Cardiac muscle cell (in vitro differentiated cells and primary cell): ENCODE data around the gene FALEC. TPM values are rescaled to one million over a fixed set of nuclear protein-coding genes. Genes with fewer than 3 reads are reported as not detected.
A peak's percentile ranks its signal among the peaks of the same experiment; 100 is the strongest.
"Not testable (repeated sequence)": the region's sequence is repeated elsewhere in the genome, so short reads cannot be mapped to it uniquely, and the experiment has no call there.

Experiments used
- DNase-seq, 2 donors: peaks; one replicate each; pipeline versions ENCODE4 v3.0.0 to v3.0.0-alpha.2; 2010 to 2017; ENCODE audit warnings: low read depth in 1 of 2, low spot score in 1 of 2
- H3K27ac ChIP-seq: fragments of 200-600 bp; sonication (generic); 2 replicates; pipeline ENCODE4 v1.5.1; 2016
- H3K27me3 ChIP-seq: fragments of 200-600 bp; sonication (generic); 2 replicates; pipeline ENCODE4 v1.6.0; 2016; ENCODE audit warnings: control low read depth
- H3K36me3 ChIP-seq: fragments of 200-600 bp; sonication (generic); 2 replicates; pipeline ENCODE4 v1.5.1; 2016; ENCODE audit warnings: control low read depth
- H3K4me1 ChIP-seq: fragments of 200-600 bp; sonication (generic); 2 replicates; pipeline ENCODE4 v1.8.1; 2017; ENCODE audit warnings: low read depth, mild to moderate bottlenecking, mixed run types
- H3K4me3 ChIP-seq: fragments of 200-600 bp; sonication (generic); 2 replicates; pipeline ENCODE4 v1.5.1; 2016; ENCODE audit warnings: mild to moderate bottlenecking
- H3K9me3 ChIP-seq: fragments of 200-600 bp; sonication (generic); 2 replicates; pipeline ENCODE4 v1.5.1; 2017; ENCODE audit warnings: low read depth, mild to moderate bottlenecking, control low read depth
- polyA plus RNA-seq: library from polyadenylated mRNA; unstranded; fragments of >200 nt; fragmentation: Nextera tagmentation; extraction: Ambion mirVana; gene quantifications from 2 replicates; pipeline ENCODE4 v1.2.1, GENCODE V29; 2016
- total RNA-seq: library from RNA; depleted of rRNA; stranded (reverse); fragments of >200 nt; gene quantifications from 2 replicates; pipeline ENCODE4 v1.2.3, GENCODE V29; 2016
- TF ChIP-seq, protein P1 (sequence below): IDR thresholded peaks from 2 replicates; pipeline ENCODE4 v1.5.1; 2012; ENCODE audit warnings: low read depth, mild to moderate bottlenecking, low read length

The FALEC gene
- total and polyA plus RNA-seq, 2 experiments from 2014 or later: 3.9 to 4.7 TPM

DNA sequence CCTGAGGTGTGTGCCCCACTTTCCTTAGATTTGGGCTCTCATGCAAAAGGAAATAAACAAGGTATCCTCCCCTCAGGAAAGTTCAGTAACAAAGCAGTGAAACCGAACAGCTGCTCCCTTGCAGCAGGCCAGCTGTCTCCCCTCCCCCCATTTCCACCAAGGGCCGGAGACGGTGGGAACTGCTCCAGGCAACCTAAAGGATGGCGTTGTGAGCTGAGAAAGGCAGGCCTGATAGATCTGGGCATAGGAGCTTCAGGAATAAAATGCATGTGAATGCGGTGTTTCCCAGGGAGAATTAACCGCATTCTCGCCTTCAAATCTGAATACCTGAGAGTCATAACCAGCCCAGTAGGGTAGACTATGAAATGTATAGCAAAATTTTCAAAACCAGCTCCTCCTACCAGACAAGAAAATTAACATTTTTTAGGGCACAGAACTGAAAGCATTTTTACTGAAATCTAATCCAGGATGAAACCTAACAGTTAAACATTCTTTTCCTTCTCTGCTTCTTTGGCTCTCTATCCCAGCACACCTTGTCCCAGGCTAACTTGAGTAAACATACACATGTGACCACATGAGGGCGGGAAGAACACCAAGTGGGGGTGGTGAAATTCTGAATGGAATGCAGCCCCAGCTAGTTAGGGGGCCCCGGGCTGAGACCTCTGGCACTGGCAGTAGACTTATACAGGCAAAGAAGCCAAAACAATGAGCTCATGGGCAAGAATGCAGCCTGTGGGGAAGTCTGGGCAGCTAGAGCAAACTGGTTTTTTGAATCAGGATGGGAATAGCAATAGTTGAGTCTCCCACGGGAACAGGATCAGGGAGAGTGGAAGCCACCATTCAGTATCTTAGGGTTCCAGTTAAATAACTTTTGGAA lies 52.4 kb downstream of the FALEC start:
- Histone ChIP-seq H3K36me3 (peaks cover 2% of the 10 kb centered on the region), H3K27me3 (no peaks in the 10 kb centered on the region), H3K4me3 (peak overlapping the region; percentile 4), H3K4me1 (peaks cover 39% of the 10 kb centered on the region), H3K27ac (peak overlapping the region; percentile 95), H3K9me3 (no peaks in the 10 kb centered on the region)
- TF ChIP-seq, protein P1, sequence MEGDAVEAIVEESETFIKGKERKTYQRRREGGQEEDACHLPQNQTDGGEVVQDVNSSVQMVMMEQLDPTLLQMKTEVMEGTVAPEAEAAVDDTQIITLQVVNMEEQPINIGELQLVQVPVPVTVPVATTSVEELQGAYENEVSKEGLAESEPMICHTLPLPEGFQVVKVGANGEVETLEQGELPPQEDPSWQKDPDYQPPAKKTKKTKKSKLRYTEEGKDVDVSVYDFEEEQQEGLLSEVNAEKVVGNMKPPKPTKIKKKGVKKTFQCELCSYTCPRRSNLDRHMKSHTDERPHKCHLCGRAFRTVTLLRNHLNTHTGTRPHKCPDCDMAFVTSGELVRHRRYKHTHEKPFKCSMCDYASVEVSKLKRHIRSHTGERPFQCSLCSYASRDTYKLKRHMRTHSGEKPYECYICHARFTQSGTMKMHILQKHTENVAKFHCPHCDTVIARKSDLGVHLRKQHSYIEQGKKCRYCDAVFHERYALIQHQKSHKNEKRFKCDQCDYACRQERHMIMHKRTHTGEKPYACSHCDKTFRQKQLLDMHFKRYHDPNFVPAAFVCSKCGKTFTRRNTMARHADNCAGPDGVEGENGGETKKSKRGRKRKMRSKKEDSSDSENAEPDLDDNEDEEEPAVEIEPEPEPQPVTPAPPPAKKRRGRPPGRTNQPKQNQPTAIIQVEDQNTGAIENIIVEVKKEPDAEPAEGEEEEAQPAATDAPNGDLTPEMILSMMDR: no peak
- DNase-seq: peak; percentile 82 to 98

DNA sequence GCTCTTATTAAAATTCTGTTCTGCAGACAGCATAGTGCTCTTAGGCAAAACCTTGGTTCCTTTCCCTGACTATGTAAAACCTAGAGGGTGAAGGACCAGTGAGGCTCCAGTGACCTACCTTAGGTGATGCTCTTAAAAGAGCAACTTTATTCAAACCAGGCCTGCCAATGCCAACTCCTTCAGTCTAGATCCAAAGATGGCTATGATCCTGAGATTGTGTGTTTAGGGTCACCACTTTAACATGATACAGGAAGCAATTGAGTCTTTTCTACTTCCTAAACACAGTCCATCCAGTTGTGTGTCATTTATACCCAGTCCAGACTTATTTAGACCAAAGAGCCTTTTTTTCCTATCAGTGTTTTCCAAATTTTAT lies 53.0 kb downstream of the FALEC start:
- peaks cover 33% of the 10 kb centered on the region for H3K4me1 ChIP-seq
- TF ChIP-seq, protein P1: no peak
- H3K4me3 ChIP-seq: no peak overlapping the region
- H3K36me3 ChIP-seq: peaks cover 8% of the 10 kb centered on the region
- H3K9me3 ChIP-seq: no peaks in the 10 kb centered on the region
- no peak for DNase-seq
- H3K27me3 ChIP-seq: no peaks in the 10 kb centered on the region
- H3K27ac ChIP-seq: peak overlapping the region; percentile 95

DNA sequence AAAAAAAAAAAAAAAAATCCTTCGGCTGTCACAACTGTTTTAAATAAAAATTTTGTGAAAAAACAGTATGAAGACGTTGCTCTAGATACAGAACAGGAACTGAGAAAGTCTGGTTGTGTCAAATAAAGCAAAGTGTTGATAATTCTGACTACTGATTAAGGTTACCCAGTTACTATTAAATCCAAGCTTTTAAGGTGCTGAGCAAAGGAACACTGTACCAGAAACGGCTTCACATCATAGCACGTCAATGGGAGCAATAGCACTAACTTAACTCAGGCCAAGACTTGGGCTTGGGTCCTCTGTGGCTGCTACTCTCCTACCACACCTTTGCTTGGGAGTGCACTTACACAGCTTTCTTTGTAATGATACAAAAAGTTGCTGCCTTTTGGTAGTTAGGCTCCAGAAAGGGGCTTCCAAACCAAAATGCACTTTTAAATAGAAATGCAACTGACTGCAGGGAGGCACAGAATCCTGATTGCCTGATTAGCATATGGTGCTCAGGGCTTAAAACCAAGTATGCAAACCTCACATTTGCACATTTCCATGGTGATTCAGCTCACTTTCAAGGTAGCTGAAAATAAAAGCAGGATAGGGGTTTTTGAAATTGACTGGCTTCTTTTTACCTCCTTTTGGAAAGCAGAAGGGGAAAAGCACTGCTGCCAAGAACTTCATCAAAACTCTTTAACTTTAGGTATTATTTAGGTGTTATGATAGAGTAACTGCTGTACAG lies 57.5 kb downstream of the FALEC start:
- Histone ChIP-seq H3K27ac (peak overlapping the region; percentile 44), H3K9me3 (no peaks in the 10 kb centered on the region), H3K4me1 (peaks cover 40% of the 10 kb centered on the region), H3K36me3 (peaks cover 39% of the 10 kb centered on the region), H3K27me3 (no peaks in the 10 kb centered on the region), H3K4me3 (no peak overlapping the region)
- TF ChIP-seq, protein P1: no peak
- DNase-seq: peak in 1 of 2 donors; percentile 49

DNA sequence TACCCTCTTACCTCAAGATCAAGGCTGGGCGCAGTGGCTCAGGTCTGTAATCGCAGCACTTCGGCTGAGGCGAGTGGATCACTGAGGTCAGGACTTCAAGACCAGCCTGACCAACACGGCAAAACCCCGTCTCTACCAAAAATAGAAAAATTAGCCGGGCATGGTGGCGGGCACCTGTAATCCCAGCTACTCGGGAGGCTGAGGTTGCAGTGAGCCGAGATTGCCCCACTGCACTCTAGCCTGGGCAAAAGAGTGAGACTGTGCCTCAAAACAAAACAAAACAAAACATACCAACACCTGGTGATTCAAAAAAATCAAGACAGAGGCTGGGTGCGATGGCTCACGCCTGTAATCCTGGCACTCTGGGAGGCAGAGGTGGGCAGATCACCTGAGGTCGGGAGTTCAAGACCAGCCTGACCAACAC lies 58.1 kb downstream of the FALEC start:
- not testable (repeated sequence) for H3K4me3 ChIP-seq, H3K27me3 ChIP-seq, H3K9me3 ChIP-seq
- Histone ChIP-seq H3K4me1 (peaks cover 35% of the 10 kb centered on the region), H3K36me3 (peaks cover 39% of the 10 kb centered on the region), H3K27ac (peak overlapping the region; percentile 44)
- DNase-seq: peak in 1 of 2 donors; percentile 38

DNA sequence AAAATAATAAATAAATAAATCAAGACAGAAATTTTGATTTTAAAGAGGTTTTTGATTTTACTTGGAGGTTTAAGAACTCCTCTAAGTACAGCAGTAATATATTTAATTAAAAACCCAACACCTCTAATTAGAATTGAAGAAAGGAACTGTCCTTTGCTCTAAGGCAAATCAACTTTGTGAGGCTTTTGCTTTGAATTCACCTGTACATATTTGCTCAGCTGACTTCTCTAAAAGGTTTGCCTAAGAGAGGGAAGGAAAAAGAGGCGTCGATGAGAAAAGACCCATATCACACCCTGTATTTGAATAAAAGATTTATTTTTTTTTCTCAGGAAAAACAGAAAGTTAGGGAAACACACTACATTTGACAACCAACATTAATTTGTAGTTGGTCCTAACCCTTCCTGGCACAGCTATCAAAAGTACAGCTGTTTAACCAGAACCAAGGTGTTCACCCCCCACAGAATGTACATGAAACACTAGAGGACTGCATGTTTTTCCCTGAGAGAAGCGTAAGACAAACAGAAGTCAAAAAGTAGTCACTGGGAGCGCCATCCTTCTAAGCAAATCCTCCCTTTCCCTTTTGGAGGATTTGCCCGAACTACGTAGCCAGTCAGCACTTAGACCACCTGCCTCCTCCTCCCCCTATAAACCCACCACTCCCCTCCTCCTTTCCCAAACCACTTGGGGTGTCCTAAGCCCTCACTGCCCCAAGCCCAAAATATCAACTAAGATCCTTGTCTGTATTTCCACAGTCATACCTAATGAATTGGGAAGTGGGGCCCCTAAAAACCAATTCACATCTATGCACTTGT lies 58.9 kb downstream of the FALEC start:
- peak in 1 of 2 donors; percentile 53 for DNase-seq
- Histone ChIP-seq H3K9me3 (no peaks in the 10 kb centered on the region), H3K4me3 (no peak overlapping the region), H3K27me3 (no peaks in the 10 kb centered on the region), H3K4me1 (peaks cover 31% of the 10 kb centered on the region), H3K27ac (peak overlapping the region; percentile 51), H3K36me3 (peaks cover 39% of the 10 kb centered on the region)
- TF ChIP-seq, protein P1: no peak
